WTC11 (cell line): Measurements from ENCODE around the gene ABCB7. TPM values are rescaled to one million over a fixed set of nuclear protein-coding genes. Genes with fewer than 3 reads are reported as not detected.

ENCODE experiments used
- ATAC-seq: fragments of 200-7000 bp; cut with Tn5 transposase; 2 replicates; pipeline ENCODE4 v1.10.0; 2021; ENCODE audit warnings: mild to moderate bottlenecking, moderate library complexity
- CTCF ChIA-PET: fragments of 300-600 bp; sonication (Branson Sonifier 250); formaldehyde crosslinking; loops from one replicate; lab custom pipeline; 2021; ENCODE audit warnings: antibody characterized with exemption; lab: Charles Lee
- POLR2A ChIA-PET: fragments of 350-600 bp; sonication (Branson Sonifier 250); formaldehyde crosslinking; loops from one replicate; lab custom pipeline; 2021; ENCODE audit warnings: antibody characterized with exemption; lab: Charles Lee
- DNase-seq: peaks from one replicate; pipeline ENCODE4 v3.0.0; 2021; ENCODE audit warnings: low spot score
- H3K27ac Mint-ChIP-seq: 2 replicates; pipeline ENCODE4 v1.8.0; 2021; ENCODE audit warnings: mixed read lengths
- H3K27me3 Mint-ChIP-seq: 2 replicates; pipeline ENCODE4 v1.8.0; 2021; ENCODE audit warnings: low read depth, mild to moderate bottlenecking, moderate library complexity, mixed read lengths
- H3K36me3 Mint-ChIP-seq: 2 replicates; pipeline ENCODE4 v1.8.0; 2021; ENCODE audit warnings: mixed read lengths
- H3K4me1 Mint-ChIP-seq: 2 replicates; pipeline ENCODE4 v1.8.0; 2022; ENCODE audit warnings: mixed read lengths
- H3K4me3 Mint-ChIP-seq: 2 replicates; pipeline ENCODE4 v1.8.0; 2021; ENCODE audit warnings: mild to moderate bottlenecking, moderate library complexity, mixed read lengths
- H3K9me3 Mint-ChIP-seq: 2 replicates; pipeline ENCODE4 v1.8.0; 2021; ENCODE audit warnings: mixed read lengths
- CREB1 ChIP-seq: sonication (generic); formaldehyde crosslinking; IDR thresholded peaks from 2 replicates; pipeline ENCODE4 v1.8.0; 2023; ENCODE audit warnings: mild to moderate bottlenecking, missing genetic modification reagents
- E2F4 ChIP-seq: sonication (generic); formaldehyde crosslinking; IDR thresholded peaks from 2 replicates; pipeline ENCODE4 v1.8.1; 2022; ENCODE audit warnings: low read depth, mild to moderate bottlenecking, moderate library complexity, missing genetic modification reagents, borderline replicate concordance
- ELF4 ChIP-seq: sonication (generic); formaldehyde crosslinking; IDR thresholded peaks from 2 replicates; pipeline ENCODE4 v1.8.1; 2022; ENCODE audit warnings: low read depth, mild to moderate bottlenecking, moderate library complexity, missing genetic modification reagents
- ESRRA ChIP-seq: sonication (generic); formaldehyde crosslinking; IDR thresholded peaks from 2 replicates; pipeline ENCODE4 v1.8.1; 2022; ENCODE audit warnings: mild to moderate bottlenecking, missing genetic modification reagents, borderline replicate concordance
- ETV6 ChIP-seq: sonication (generic); formaldehyde crosslinking; IDR thresholded peaks from 2 replicates; pipeline ENCODE4 v1.8.1; 2022; ENCODE audit warnings: mild to moderate bottlenecking, missing genetic modification reagents
- FOXJ3 ChIP-seq: sonication (generic); formaldehyde crosslinking; IDR thresholded peaks from 2 replicates; pipeline ENCODE4 v1.9.0; 2021; ENCODE audit warnings: missing genetic modification reagents, mild to moderate bottlenecking, borderline replicate concordance
- GABPB1 ChIP-seq: sonication (generic); formaldehyde crosslinking; IDR thresholded peaks from 2 replicates; pipeline ENCODE4 v1.8.1; 2023; ENCODE audit warnings: mild to moderate bottlenecking, missing genetic modification reagents
- JAZF1 ChIP-seq: fragments of 250-450 bp; sonication (Bioruptor Pico); IDR thresholded peaks from 2 replicates; pipeline ENCODE4 v1.9.0; 2021; ENCODE audit warnings: moderate library complexity, mild to moderate bottlenecking, inconsistent platforms
- NFATC4 ChIP-seq: fragments of 250-450 bp; sonication (Bioruptor Pico); IDR thresholded peaks from 2 replicates; pipeline ENCODE4 v1.9.0; 2021; ENCODE audit warnings: mild to moderate bottlenecking
- NFYB ChIP-seq: sonication (generic); formaldehyde crosslinking; conservative IDR thresholded peaks from 2 replicates; pipeline ENCODE4 v1.8.0; 2022; ENCODE audit warnings: low read depth, missing genetic modification reagents
- OVOL2 ChIP-seq: fragments of 250-450 bp; sonication (Bioruptor Pico); IDR thresholded peaks from 2 replicates; pipeline ENCODE4 v1.9.0; 2021; ENCODE audit warnings: mild to moderate bottlenecking, borderline replicate concordance
- PREB ChIP-seq: sonication (generic); formaldehyde crosslinking; IDR thresholded peaks from 2 replicates; pipeline ENCODE4 v1.8.1; 2022; ENCODE audit warnings: mild to moderate bottlenecking, missing genetic modification reagents, moderate library complexity, borderline replicate concordance
- PRRX2 ChIP-seq: fragments of 250-450 bp; sonication (Bioruptor Pico); IDR thresholded peaks from 2 replicates; pipeline ENCODE4 v1.8.0; 2021; ENCODE audit warnings: mild to moderate bottlenecking
- STAT6 ChIP-seq: sonication (generic); formaldehyde crosslinking; conservative IDR thresholded peaks from 2 replicates; pipeline ENCODE4 v1.8.1; 2023; ENCODE audit warnings: mild to moderate bottlenecking, low read depth, missing genetic modification reagents, moderate library complexity
- TEAD1 ChIP-seq: sonication (generic); formaldehyde crosslinking; IDR thresholded peaks from 2 replicates; pipeline ENCODE4 v1.8.0; 2022; ENCODE audit warnings: mild to moderate bottlenecking, missing genetic modification reagents
- ZNF512 ChIP-seq: sonication (generic); formaldehyde crosslinking; IDR thresholded peaks from 2 replicates; pipeline ENCODE4 v1.8.1; 2022; ENCODE audit warnings: missing genetic modification reagents, borderline replicate concordance
- total RNA-seq: library from RNA; stranded (reverse); gene quantifications from 3 replicates; pipeline ENCODE4 v1.2.3, GENCODE V29; 2021
- TF ChIP-seq, protein P1 (sequence below): sonication (generic); formaldehyde crosslinking; IDR thresholded peaks from 2 replicates; pipeline ENCODE4 v1.8.1; 2023; ENCODE audit warnings: mild to moderate bottlenecking, missing genetic modification reagents, borderline replicate concordance
- TF ChIP-seq, protein P2 (sequence below): fragments of 250-450 bp; sonication (Bioruptor Pico); IDR thresholded peaks from 2 replicates; pipeline ENCODE4 v1.9.0; 2021; ENCODE audit warnings: mild to moderate bottlenecking

ABCB7 gene
- total RNA-seq, 1 experiment from 2014 or later: 41.6 TPM

DNA sequence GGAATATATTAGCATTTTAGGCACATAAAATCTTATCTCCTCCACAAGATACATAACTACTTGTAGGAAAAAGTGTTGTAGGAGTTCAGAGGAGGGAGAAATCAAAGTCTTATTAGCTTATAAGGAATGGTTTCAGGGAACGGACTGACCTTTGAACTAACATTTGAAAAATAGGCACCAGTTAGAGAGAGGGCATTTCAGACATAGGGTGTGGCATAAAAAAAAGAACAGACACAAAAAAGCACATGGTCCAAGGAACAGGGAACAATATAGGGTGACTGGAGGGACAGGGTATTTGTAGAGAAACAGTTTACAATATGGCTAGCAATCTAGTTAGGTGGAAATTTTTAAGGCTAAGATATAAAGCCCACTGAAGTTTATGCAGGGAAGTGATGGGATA is 6.4 kb downstream of the ABCB7 start:
- Mint-ChIP-seq H3K4me3 (no peak overlapping the region), H3K27ac (no peak overlapping the region), H3K36me3 (peaks cover 17% of the 10 kb centered on the region), H3K9me3 (peaks cover 14% of the 10 kb centered on the region), H3K4me1 (peaks cover 13% of the 10 kb centered on the region), H3K27me3 (no peaks in the 10 kb centered on the region)
- CTCF ChIA-PET: no interaction called here
- DNase-seq (no peak), ATAC-seq (no peak)
- POLR2A ChIA-PET: no interaction called here
- no peak for TF ChIP-seq NFYB (CRISPR knock-in tag)
- no peak for TF ChIP-seq ESRRA (CRISPR knock-in tag)
- no peak for TF ChIP-seq TEAD1 (CRISPR knock-in tag)
- TF ChIP-seq PRRX2: no peak
- TF ChIP-seq JAZF1: no peak
- no peak for TF ChIP-seq CREB1 (CRISPR knock-in tag)
- TF ChIP-seq, protein P1, sequence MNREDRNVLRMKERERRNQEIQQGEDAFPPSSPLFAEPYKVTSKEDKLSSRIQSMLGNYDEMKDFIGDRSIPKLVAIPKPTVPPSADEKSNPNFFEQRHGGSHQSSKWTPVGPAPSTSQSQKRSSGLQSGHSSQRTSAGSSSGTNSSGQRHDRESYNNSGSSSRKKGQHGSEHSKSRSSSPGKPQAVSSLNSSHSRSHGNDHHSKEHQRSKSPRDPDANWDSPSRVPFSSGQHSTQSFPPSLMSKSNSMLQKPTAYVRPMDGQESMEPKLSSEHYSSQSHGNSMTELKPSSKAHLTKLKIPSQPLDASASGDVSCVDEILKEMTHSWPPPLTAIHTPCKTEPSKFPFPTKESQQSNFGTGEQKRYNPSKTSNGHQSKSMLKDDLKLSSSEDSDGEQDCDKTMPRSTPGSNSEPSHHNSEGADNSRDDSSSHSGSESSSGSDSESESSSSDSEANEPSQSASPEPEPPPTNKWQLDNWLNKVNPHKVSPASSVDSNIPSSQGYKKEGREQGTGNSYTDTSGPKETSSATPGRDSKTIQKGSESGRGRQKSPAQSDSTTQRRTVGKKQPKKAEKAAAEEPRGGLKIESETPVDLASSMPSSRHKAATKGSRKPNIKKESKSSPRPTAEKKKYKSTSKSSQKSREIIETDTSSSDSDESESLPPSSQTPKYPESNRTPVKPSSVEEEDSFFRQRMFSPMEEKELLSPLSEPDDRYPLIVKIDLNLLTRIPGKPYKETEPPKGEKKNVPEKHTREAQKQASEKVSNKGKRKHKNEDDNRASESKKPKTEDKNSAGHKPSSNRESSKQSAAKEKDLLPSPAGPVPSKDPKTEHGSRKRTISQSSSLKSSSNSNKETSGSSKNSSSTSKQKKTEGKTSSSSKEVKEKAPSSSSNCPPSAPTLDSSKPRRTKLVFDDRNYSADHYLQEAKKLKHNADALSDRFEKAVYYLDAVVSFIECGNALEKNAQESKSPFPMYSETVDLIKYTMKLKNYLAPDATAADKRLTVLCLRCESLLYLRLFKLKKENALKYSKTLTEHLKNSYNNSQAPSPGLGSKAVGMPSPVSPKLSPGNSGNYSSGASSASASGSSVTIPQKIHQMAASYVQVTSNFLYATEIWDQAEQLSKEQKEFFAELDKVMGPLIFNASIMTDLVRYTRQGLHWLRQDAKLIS (CRISPR knock-in tag): no peak
- no peak for TF ChIP-seq E2F4 (CRISPR knock-in tag)
- TF ChIP-seq NFATC4 (CRISPR knock-in tag): no peak
- TF ChIP-seq ELF4 (CRISPR knock-in tag): no peak
- TF ChIP-seq, protein P2, sequence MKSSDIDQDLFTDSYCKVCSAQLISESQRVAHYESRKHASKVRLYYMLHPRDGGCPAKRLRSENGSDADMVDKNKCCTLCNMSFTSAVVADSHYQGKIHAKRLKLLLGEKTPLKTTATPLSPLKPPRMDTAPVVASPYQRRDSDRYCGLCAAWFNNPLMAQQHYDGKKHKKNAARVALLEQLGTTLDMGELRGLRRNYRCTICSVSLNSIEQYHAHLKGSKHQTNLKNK (CRISPR knock-in tag): no peak
- no peak for TF ChIP-seq ETV6
- no peak for TF ChIP-seq GABPB1 (CRISPR knock-in tag)

- ChIA-PET POLR2A (no interaction called here), CTCF (no interaction called here)
These were observed 23.4 kb downstream of the ABCB7 start for GRCh38 chrX:75132672-75133071.

More at GRCh38 chrX:75132672-75133071, 23.4 kb downstream of the ABCB7 start:
- Mint-ChIP-seq H3K27me3 (no peaks in the 10 kb centered on the region), H3K4me3 (no peak overlapping the region), H3K9me3 (0 out of 2 replicates have a peak, but pooled peaks cover 7% of the 10 kb centered on the region), H3K4me1 (peaks cover 38% of the 10 kb centered on the region), H3K27ac (peak overlapping the region; percentile 70), H3K36me3 (peaks cover 11% of the 10 kb centered on the region)
- DNase-seq (no peak), ATAC-seq (no peak)
- TF ChIP-seq OVOL2 (CRISPR knock-in tag): no peak
- no peak for TF ChIP-seq FOXJ3
- TF ChIP-seq PREB: no peak
- TF ChIP-seq ZNF512 (CRISPR knock-in tag): no peak
- TF ChIP-seq STAT6 (CRISPR knock-in tag): no peak
